Left colon (tissue), 2 donors: ENCODE measurements around the gene SSR2. TPM values are rescaled to one million over a fixed set of nuclear protein-coding genes. Genes with fewer than 3 reads are reported as not detected.

Source experiments
- ATAC-seq: fragments of 200-7000 bp; cut with Tn5 transposase; one replicate; pipeline ENCODE4 v1.9.1; 2020; ENCODE audit warnings: mild to moderate bottlenecking, moderate library complexity
- DNase-seq, 2 donors: peaks; one replicate each; pipeline ENCODE4 v3.0.0-alpha.2; 2020
- intact Hi-C, 2 donors: fragments of 100-400 bp; cut with DNase I in 1 of 2; cut with micrococcal nuclease in 1 of 2; formaldehyde crosslinking; loops; one replicate each; pipeline versions ENCODE4 v1.11.2 to v1.14.0; 2022; cut with DNase I, micrococcal nuclease
- long read RNA-seq: library from polyadenylated mRNA; unstranded; transcript quantifications from one replicate; pipeline ENCODE4 v2.0.0, GENCODE V29; 2021
- total RNA-seq, 2 donors: library from RNA; stranded (reverse); fragmentation: NEBNext Ultra II Directional; extraction: Animal tissue kit (Norgen Biotek cat#: 25700); gene quantifications; one replicate each; pipeline ENCODE4 v1.2.1, GENCODE V29; 2021
- donor health status: DM: no; HTN: no; CAD: no.
- donor health status: DM: yes; HTN: yes; CAD: no.

The SSR2 gene
- total RNA-seq: 100 to 1,000 TPM; 180 TPM
- long read RNA-seq, transcript SSR2-201 (6 exons, 1,116 nt): major isoform, 109 of 129 reads
- long read RNA-seq, partial matches to known transcripts: 15 of 129 reads
- long read RNA-seq, other reads (novel, unspliced or antisense): 1 of 129 reads

DNA sequence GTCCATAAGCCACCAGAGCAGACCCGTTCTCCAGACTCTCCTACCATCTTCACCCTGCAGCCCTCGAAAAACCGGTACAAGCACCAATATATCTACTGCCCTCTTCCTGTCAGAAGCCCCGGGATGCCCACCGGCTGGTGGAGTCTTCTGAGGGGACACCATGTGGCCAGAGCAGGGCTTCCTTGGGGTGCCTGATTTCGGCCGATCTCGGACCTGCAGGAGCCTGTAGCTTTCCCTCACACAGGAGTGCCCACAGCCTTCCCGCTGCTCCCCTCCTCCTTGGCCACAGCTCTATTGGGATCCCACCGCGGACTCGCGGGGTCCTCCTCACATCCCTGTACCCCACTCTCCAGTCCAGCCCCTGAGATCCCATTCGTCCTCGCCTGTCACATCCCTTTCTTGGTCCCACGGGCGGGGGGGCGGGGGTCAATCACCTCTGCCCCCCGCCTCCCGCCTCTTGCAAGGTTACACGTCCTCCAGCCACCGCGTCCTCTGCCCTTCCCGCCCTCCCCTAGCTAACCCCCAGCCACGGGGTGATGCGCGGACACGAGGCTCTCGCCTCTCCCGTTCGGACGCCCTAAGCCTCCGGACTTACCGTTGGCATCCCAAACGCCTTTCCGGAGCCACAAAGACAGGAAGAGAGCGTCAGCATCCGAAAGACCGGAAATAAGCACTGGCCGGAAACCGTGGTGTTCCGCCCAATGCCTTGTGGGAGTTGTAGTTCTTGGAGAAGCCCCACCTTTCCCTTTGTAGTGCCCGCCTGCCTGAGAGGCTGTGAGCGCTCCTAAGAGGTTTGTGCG is at the start of gene SSR2:
Gene SSR2 (minus strand): TSS at position 659 of the 800 bp plus-strand sequence. CDS start 784 bp downstream, outside the sequence.
- intact Hi-C loops: no loop called here
- peak; percentile 89 to 92 for DNase-seq
- peak; percentile 99 for ATAC-seq

DNA sequence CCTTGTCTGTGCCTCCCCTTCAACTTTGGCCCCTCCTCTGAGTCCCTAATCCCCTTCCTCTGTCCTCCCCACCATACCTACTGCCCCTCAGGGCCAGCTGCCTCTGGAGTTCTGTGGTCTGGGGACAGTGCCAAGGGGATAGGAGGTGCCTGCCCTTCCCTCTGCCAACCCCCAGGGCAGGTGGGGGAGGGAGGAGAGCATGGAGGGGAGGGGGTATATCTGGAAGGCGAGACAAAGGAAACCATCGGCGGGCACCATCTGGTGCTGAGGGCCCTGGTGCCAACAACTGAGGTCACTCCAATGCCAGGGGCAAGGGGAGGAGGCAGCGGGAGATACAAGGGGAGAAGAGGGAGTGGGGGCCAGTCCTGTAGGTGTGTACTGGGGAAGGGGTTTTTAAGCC is 49.8 kb upstream of the SSR2 start:
- intact Hi-C loops: no loop called here
- no peak for DNase-seq
- ATAC-seq: no peak

DNA sequence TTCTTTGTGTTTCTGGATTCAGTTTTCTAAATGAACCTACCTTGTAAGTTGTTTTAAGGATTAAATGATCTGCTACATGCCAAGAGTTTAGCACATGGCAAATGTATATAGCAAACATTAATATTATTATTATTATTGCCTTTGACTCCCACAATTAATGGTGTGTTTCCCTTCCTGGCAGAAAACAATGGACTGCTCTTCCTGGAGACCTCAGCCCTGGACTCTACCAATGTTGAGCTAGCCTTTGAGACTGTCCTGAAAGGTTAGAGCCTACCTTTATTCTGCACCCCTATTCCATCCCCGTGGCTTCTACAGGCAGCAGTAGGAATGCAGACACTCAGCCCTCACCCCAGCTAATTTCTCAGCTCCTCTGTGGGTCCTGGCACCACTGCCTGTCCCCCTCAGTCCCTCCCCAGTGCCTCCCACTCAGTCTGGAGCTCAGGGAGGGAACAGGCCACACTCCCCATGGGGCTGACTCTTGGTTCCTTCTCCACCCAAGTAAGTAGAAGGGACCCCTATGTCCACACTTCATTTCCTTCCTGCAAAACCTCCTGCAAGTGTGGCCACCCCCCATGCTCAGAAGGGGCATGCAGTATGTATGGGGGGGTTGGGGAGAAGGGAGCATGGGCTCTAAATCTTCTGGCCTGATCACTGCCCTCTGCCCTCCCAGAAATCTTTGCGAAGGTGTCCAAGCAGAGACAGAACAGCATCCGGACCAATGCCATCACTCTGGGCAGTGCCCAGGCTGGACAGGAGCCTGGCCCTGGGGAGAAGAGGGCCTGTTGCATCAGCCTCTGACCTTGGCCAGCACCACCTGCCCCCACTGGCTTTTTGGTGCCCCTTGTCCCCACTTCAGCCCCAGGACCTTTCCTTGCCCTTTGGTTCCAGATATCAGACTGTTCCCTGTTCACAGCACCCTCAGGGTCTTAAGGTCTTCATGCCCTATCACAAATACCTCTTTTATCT is 49.0 kb upstream of the SSR2 start:
- ATAC-seq (no peak), DNase-seq (no peak)
- intact Hi-C loops: no loop called here

DNA sequence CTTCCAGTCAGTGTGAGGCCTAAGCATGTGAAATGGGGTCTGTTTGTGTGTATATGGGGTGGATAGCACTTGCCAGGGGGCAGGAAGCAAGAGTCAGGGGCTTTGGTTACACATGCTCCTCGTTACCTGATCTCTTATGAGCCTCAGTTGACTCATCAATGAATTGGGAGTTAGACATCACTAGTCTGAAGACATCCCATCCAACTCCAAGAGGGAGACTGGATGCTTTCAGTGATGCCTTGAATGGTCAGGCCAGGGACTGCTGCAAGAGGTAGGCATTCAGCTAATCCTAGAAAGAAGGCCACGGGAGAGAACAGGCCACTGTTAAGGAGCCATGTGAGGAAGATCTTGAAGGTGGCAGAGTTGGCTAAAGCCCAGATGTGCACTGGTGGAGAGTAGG is 46.5 kb upstream of the SSR2 start:
- intact Hi-C loops: no loop called here
- ATAC-seq (no peak), DNase-seq (no peak)

DNA sequence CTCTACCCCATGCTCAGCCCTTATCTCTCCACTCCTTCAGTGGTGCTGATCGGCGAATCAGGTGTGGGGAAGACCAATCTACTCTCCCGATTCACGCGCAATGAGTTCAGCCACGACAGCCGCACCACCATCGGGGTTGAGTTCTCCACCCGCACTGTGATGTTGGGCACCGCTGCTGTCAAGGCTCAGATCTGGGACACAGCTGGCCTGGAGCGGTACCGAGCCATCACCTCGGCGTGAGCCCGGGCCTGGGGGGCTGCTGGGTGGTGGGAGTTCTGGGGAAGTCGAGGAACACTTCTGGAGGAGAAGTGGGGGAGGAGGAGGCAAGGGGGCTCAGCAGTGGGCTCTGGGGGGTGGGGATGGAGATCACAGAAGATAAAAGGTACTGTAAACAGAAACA is 45.1 kb upstream of the SSR2 start:
- ATAC-seq: no peak
- no peak for DNase-seq
- intact Hi-C loops: no loop called here

DNA sequence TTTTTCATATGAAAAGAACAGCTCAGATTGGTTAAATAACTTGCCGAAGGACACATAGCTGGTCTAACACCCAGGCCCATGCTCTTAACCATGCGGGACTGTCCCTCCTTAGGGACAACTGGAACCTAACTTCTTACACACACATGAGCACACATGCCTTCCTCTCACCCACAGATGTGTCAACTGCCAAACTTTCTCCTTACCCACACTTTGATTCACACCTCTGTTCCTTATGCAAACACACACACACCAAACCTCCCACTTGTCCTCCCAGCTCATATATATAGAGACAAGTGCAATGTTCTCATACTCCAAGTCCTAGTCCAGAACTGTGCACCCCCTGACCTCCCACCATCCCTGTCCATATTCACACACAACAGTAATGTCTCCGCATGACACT is 44.5 kb upstream of the SSR2 start:
- no peak for ATAC-seq
- intact Hi-C loops: no loop called here

DNA sequence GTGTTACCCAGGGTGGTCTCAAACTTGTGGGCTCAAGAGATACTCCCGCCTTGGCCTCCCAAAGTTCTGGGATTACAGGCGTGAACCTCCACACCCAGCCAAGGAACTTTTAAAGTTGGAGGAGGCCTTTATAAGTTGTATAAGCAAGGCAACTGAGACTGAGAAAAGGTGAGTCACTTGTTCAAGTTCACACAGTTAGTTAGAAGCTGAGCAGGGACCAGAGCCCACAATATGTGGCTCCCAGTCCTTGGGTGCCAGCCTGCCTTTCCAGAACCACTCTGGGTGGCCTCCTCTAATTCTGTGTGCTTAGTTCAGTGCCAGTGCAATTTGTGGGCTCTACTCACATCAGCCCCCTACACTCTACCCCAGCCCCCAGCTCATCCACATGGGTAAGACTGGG is 43.9 kb upstream of the SSR2 start:
- intact Hi-C loops: no loop called here
- ATAC-seq (no peak), DNase-seq (no peak)

More for the DNA sequence above, 44.5 kb upstream of the SSR2 start:
- DNase-seq: no peak

DNA sequence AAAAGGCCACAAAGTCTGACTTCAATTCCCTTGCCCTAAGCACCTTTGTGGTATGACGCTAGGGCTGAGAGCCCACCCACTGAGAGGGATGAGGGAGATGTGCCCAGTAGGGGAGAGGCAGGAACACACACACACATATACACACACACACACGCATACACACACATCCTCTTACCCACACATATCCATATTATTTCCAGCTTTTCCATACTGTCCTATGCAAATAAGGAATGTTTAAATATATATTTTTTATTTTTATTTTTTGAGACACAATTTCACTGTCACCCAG is 43.2 kb upstream of the SSR2 start:
- intact Hi-C loops: no loop called here

DNA sequence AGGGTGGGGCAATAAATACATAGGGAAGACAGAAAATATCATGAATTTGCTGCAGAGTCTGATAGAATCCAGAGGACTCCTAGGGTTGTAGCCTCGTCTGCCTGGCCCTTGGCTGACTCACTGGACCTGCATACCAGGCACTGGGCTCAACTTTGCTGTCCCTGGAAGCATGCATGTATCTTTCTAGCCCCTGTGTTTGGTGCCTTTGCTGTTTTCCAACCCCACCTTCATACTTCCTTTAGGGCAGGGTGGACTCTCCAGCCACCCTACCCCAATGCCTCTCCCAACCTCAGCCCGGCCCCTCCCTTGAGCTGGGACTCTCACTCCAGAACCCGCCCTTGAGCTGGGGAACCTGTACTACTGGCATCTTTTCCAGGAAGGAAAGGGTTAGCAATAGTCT is 41.4 kb upstream of the SSR2 start:
- intact Hi-C loops: no loop called here
- peak; percentile 60 to 76 for DNase-seq
- ATAC-seq: peak; percentile 63

More for the DNA sequence above, 43.2 kb upstream of the SSR2 start:
- DNase-seq (no peak), ATAC-seq (no peak)

DNA sequence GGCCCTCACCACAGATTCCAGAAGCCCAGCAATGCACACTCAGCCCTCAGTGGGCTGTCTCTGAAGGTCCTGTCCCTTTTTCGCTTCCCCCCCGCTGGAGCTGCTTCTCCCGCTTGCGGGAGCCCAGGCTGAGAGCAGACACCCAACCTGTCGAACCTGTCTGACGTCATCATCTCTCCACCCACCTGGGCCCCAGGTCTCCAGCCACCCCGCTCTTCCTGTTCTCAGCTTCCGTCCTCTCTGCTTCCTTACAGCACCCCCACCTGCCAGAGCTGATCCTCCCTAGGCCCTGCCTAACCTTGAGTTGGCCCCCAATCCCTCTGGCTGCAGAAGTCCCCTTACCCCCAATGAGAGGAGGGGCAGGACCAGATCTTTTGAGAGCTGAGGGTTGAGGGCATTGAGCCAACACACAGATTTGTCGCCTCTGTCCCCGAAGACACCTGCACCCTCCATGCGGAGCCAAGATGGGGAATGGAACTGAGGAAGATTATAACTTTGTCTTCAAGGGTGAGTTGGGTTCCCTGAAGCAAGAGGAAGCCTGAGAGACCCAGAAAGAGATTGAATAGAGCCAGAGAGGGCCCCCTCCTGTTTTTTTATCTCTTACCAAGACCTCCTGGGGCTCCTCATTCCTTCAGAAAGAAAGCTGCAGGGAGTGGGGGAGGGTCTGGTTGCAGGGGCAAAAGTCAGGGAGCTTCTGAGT is 40.3 kb upstream of the SSR2 start, which contains the start of gene RAB25:
Gene RAB25 (plus strand): TSS at position 224 of the 700 bp plus-strand sequence. CDS start 241 bp downstream, at position 465.
- DNase-seq (peak; percentile 85 to 92), ATAC-seq (peak; percentile 90)
- intact Hi-C loops: no loop called here

DNA sequence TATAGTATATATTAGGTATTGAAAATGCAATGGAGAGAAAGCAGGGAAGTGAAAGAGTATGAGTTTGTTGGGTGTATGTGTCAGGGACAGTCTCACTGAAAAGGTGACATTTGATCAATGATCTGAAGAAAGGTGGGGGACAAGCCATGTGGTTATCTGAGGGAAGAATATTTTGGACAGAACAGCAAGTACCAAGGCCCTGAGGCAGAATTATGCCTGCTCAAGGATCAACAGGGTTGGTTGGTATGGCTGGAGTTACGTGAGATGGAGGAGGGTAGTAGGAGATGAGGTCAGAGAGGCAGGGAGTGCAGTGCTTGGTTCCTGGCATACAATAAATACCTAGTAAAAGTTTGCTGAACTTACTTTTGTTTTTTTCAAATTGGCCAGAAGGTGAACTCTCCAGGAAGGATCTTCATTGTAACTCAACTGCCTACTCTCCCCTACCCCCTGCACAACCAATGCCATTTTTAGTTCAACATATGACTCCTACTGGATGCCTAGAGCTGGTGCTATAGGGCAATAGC is 35.6 kb upstream of the SSR2 start:
- intact Hi-C loops: no loop called here
- no peak for DNase-seq
- no peak for ATAC-seq

DNA sequence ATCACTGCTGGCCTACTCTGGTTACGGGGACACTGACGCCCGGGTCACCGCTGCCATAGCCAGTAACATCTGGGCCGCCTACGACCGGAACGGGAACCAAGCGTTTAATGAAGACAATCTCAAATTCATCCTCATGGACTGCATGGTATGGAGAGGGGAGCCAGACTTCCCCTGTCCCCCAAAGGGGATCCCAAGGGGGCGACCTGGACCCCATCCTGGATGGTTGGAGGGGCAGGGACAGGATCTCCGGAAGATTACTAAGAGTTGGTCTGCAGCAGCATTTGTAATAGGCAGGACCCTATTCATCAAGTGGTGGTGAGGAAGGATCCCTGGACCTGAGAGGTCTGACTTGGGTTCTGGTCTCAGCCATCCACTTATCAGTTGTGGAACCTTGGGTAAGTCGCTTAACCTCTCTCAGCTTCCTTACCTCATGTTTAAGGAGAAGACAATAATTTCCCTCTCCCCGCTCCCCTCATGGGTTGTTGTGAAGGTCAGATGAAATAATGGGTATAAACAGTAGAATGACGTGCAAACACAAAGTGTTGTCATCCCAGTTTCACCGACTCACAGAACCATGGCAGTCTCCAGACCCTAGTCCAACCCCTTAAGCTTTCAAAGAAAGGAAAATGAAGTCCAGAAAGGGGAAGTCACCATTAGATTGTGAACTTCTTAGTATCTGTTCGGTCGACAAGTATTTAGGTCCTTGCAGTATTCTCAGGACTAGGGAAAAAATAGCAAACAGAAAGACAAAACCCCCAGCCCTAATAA is 34.7 kb upstream of the SSR2 start:
- intact Hi-C loops: no loop called here
- ATAC-seq: no peak
- DNase-seq: no peak

DNA sequence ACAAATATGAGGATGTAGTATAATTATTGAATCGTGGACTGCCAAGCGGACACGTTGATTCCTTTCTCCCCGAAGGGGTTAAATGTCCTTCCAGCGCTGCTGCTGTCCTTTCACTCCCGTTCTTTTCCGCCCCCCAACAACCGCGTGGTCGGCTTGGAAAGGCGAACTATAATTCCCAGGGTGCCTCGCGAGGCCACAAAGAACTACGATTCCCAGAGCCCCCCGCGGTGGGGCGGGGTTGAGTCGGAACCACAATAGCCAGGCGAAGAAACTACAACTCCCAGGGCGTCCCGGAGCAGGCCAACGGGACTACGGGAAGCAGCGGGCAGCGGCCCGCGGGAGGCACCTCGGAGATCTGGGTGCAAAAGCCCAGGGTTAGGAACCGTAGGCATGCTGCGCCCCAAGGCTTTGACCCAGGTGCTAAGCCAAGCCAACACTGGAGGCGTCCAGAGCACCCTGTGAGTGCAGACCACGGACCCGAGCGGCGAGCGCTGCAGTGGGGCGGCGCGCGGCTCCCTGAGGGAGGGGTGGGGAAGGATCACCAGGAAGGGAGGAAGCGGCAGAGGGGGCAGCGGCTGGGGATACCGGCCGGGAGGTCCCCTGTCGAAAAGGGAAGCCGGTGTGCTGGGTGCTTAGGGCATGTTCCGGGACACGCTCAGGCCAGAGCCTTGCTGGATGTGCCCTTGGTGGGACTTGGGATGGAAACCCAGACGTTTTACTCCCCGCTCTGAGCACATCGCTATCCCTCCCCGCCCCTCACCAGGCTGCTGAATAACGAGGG is 33.9 kb upstream of the SSR2 start, which contains the start of gene LAMTOR2:
Gene LAMTOR2 (plus strand): TSS at position 283 of the 781 bp plus-strand sequence. CDS start 108 bp downstream, at position 391.
- intact Hi-C loops: no loop called here

DNA sequence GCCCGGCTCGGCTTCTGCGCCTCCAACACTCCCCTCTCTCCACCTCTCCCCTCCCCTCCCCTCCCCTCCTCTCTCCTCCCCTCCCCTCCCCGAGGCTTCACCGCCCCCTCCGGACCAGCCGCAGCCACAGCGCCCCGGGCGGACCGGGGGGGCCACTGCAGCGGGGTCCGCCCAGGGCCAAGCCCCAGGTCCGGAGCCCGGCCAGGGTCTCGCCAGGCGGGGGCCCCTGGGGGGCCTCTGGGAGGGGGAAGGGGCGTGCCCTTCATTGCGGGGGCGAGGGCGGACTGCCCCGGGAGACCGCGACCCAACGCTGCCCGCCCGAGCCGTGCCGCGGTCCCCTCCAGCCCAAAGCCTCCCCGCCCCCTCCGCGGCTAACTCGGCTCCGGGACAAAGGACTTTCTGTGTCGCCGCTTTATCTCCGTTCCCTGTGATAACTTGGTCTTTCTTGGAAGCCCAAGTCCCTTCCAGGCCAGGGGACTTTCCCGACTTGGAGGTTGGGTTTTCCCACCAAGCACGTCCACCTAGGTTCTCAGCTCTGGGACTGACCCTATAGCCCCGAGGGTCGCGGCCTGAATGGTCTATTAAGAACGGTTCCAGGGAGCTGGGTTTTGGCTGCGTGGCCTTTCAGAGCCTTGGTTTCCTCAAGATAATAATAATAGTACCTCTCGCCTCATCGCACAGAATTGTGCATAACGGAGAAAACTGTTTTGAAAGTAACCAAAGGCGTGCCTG is 33.2 kb upstream of the SSR2 start, which contains the start of gene UBQLN4:
Gene UBQLN4 (minus strand): TSS at position 31 of the 732 bp plus-strand sequence. CDS start 97 bp downstream, outside the sequence.
- intact Hi-C loops: no loop called here

More for the DNA sequence above, 33.9 kb upstream of the SSR2 start, which contains the start of gene LAMTOR2:
- DNase-seq: peak; percentile 98 to 99
- peak; percentile 87 for ATAC-seq

DNA sequence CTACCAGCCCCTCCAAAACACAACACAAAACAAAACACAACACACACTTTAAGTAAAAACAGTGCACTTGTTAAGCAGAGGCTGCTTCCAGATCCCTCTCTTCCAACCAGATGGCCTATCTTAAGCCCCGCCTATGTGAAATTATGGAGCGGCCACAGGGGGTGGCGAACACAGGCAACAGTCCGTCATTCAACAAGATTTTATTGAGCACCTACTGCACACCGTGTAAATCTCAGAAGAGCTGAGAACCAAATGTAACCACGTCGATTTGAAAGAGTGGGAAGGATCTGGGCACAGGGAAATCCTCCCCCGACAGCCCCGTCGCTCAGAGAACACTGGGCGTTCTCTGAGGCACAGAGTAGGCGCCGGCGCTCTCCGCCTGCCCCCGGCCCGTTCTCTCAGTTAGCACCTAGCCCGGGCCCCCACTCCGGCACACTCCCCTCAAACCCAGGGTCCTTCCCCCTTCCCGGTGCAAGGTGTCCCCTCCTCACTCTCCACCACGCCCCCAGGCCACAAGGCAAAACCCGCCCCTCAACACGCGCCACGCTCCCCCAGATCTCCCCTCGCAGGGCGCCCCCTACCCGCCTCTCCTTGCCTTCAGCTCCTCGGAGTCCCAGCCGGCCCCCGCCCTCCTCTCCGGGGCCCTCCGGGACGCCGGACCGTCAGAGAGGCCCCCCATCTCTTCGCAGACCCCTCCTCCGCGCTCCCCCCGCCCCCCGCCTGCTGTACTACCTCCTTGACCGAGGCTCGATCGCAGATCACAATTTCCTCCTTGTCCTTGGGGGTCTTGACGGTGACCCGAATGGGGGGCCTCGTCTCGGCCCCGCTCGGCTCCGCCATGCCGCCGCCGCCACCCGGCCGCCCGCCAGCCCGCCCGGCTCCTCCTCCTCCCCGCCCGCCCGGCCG is 32.4 kb upstream of the SSR2 start:
- intact Hi-C loops: no loop called here
- ATAC-seq: peak; percentile 25
- DNase-seq: peak; percentile 62 to 79

More for the DNA sequence above, 33.2 kb upstream of the SSR2 start, which contains the start of gene UBQLN4:
- ATAC-seq (peak; percentile 78), DNase-seq (peak; percentile 86 to 92)
